ENCODE results near the gene AK9.

Gene AK9

DNA sequence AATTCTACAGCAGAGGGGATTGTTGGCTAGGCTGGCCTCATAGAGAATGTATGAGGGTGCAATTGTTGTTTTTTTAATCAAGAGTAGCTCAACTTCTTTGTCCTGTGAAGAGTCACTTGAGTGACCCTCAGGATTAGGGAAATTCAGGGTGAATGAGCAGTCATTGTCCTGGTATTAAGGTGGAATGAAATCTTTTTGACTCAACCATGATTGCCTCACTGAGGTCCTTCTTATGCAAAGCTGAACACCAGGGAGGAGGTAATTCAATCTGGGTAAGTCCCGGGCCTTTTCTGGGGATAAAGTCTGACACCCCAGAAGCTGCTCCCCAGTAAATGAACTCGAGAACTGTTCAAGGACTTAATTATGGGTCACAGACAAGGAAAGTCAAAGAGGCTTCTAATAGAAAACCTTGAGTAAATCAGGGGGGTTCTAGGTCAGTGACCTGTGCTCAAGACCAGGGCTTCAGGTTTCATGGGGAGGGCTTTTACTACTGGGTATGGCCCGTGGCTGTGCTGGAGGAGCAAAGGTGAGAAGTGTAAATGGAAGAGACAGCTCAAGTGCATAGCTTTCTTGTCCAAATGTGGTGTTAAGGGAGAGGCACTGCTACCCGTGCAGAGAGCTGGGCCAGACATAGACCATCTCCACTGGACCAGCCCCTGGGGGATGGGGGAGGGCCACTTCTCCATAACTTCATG lies 182.7 kb downstream of the AK9 start:
- Histone ChIP-seq H3K36me3 (ENCODE audit: control insufficient read depth, low read depth, low read length) (no peaks in the 10 kb centered on the region), H3K27me3 (ENCODE audit: control insufficient read depth, insufficient read depth, low read length) (no peaks in the 10 kb centered on the region), H3K9ac (ENCODE audit: low read length) (no peak overlapping the region), H3K4me3 (ENCODE audit: low read length) (no peak overlapping the region), H3K9me3 (ENCODE audit: control insufficient read depth, low read depth, low read length) (peaks cover 3% of the 10 kb centered on the region), H3K4me1 (ENCODE audit: control insufficient read depth, low read depth, low read length) (peaks cover 14% of the 10 kb centered on the region), H3K27ac (ENCODE audit: low read length) (peak overlapping the region; percentile 37)

- Histone ChIP-seq H3K27ac (ENCODE audit: low read length) (peak overlapping the region; percentile 37), H3K36me3 (ENCODE audit: control insufficient read depth, low read depth, low read length) (no peaks in the 10 kb centered on the region), H3K4me1 (ENCODE audit: control insufficient read depth, low read depth, low read length) (peaks cover 12% of the 10 kb centered on the region), H3K4me3 (ENCODE audit: low read length) (no peak overlapping the region), H3K9me3 (ENCODE audit: control insufficient read depth, low read depth, low read length) (peaks cover 3% of the 10 kb centered on the region), H3K27me3 (ENCODE audit: control insufficient read depth, insufficient read depth, low read length) (no peaks in the 10 kb centered on the region), H3K9ac (ENCODE audit: low read length) (no peak overlapping the region)
Measured at GRCh38 chr6:109507490-109508072, 183.4 kb downstream of the AK9 start.

- Histone ChIP-seq H3K4me3 (ENCODE audit: low read length) (no peak overlapping the region), H3K36me3 (ENCODE audit: control insufficient read depth, low read depth, low read length) (no peaks in the 10 kb centered on the region), H3K9ac (ENCODE audit: low read length) (no peak overlapping the region), H3K9me3 (ENCODE audit: control insufficient read depth, low read depth, low read length) (peaks cover 3% of the 10 kb centered on the region), H3K27me3 (ENCODE audit: control insufficient read depth, insufficient read depth, low read length) (no peaks in the 10 kb centered on the region), H3K4me1 (ENCODE audit: control insufficient read depth, low read depth, low read length) (peaks cover 12% of the 10 kb centered on the region), H3K27ac (ENCODE audit: low read length) (no peak overlapping the region)
Measured at GRCh38 chr6:109506841-109507240, 184.2 kb downstream of the AK9 start.

GRCh38 chr6:109506314-109506713 lies 184.7 kb downstream of the AK9 start:
- Histone ChIP-seq H3K9me3 (ENCODE audit: control insufficient read depth, low read depth, low read length) (peaks cover 3% of the 10 kb centered on the region), H3K4me3 (ENCODE audit: low read length) (no peak overlapping the region), H3K4me1 (ENCODE audit: control insufficient read depth, low read depth, low read length) (peaks cover 12% of the 10 kb centered on the region), H3K9ac (ENCODE audit: low read length) (no peak overlapping the region), H3K36me3 (ENCODE audit: control insufficient read depth, low read depth, low read length) (no peaks in the 10 kb centered on the region), H3K27ac (ENCODE audit: low read length) (no peak overlapping the region), H3K27me3 (ENCODE audit: control insufficient read depth, insufficient read depth, low read length) (no peaks in the 10 kb centered on the region)

- no peaks in the 10 kb centered on the region for H3K36me3 ChIP-seq (ENCODE audit: control insufficient read depth, low read depth, low read length)
- peaks cover 12% of the 10 kb centered on the region for H3K4me1 ChIP-seq (ENCODE audit: control insufficient read depth, low read depth, low read length)
- H3K27ac ChIP-seq (ENCODE audit: low read length): no peak overlapping the region
- no peaks in the 10 kb centered on the region for H3K9me3 ChIP-seq (ENCODE audit: control insufficient read depth, low read depth, low read length)
- H3K9ac ChIP-seq (ENCODE audit: low read length): no peak overlapping the region
- no peaks in the 10 kb centered on the region for H3K27me3 ChIP-seq (ENCODE audit: control insufficient read depth, insufficient read depth, low read length)
- no peak overlapping the region for H3K4me3 ChIP-seq (ENCODE audit: low read length)
Measured at GRCh38 chr6:109503327-109504224, 187.4 kb downstream of the AK9 start.

DNA sequence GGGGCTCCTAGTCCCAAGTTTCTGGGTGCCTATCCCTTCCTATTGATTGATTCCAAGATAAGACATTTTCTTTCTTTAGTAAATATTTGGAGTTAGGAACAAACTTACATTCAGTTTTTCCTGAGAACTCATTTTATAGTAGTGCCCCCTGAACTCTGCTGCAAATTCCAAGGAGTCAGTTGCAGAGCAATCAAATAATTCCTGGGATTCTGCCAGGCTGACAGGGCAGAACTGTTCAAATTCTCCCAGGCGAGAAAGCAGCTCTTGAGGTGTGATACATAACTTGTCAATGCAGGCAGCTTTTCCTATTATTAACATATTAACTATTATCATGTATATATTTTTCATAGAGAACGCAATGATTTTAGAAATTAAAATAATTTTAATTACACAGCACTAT lies 192.1 kb downstream of the AK9 start:
- H3K27me3 ChIP-seq (ENCODE audit: control insufficient read depth, insufficient read depth, low read length): no peaks in the 10 kb centered on the region
- no peak overlapping the region for H3K27ac ChIP-seq (ENCODE audit: low read length)
- H3K9ac ChIP-seq (ENCODE audit: low read length): no peak overlapping the region
- H3K9me3 ChIP-seq (ENCODE audit: control insufficient read depth, low read depth, low read length): no peaks in the 10 kb centered on the region
- H3K4me3 ChIP-seq (ENCODE audit: low read length): no peak overlapping the region
- peaks cover 21% of the 10 kb centered on the region for H3K4me1 ChIP-seq (ENCODE audit: control insufficient read depth, low read depth, low read length)
- H3K36me3 ChIP-seq (ENCODE audit: control insufficient read depth, low read depth, low read length): no peaks in the 10 kb centered on the region

- no peak overlapping the region for H3K9ac ChIP-seq (ENCODE audit: low read length)
- H3K9me3 ChIP-seq (ENCODE audit: control insufficient read depth, low read depth, low read length): no peaks in the 10 kb centered on the region
- H3K27ac ChIP-seq (ENCODE audit: low read length): no peak overlapping the region
- H3K36me3 ChIP-seq (ENCODE audit: control insufficient read depth, low read depth, low read length): no peaks in the 10 kb centered on the region
- H3K4me1 ChIP-seq (ENCODE audit: control insufficient read depth, low read depth, low read length): peaks cover 29% of the 10 kb centered on the region
- H3K27me3 ChIP-seq (ENCODE audit: control insufficient read depth, insufficient read depth, low read length): no peaks in the 10 kb centered on the region
- H3K4me3 ChIP-seq (ENCODE audit: low read length): no peak overlapping the region
Measured at GRCh38 chr6:109498052-109498451, 192.9 kb downstream of the AK9 start.

DNA sequence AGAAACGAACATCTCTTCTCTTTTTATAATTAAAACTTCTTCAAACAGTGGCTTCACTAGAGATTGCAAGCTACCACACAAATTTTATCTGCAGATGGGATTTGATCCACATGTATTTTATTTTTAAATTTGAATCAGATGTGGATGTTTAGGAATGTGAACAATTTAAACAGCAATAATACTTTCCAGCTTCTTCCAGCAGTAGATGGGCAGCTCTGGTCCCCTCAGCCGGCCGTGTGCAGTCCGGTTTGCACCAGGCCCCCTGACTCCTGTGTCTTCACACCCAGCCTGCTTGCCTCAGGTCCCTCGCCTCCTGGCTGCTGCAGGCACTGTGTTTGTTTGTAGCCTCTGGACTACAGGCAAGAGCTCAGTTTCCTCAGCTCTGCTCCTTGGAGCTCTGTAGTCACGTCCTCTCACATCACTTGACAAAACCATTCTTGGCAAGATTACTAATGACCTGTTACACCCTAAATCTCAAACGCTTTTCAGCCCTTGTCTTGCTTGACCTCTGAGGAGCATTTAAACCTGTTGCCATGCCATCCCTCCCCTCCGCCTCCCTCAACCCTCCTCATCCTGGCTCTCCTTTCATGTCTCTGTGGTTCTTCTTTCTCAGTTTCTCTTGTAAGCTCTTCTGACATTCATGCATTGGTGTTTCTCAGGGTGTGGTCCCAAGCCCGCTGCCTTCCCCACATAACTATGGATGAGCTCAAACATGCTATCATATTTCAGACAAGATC lies 194.8 kb downstream of the AK9 start:
- Histone ChIP-seq H3K27me3 (ENCODE audit: control insufficient read depth, insufficient read depth, low read length) (no peaks in the 10 kb centered on the region), H3K9ac (ENCODE audit: low read length) (no peak overlapping the region), H3K36me3 (ENCODE audit: control insufficient read depth, low read depth, low read length) (no peaks in the 10 kb centered on the region), H3K27ac (ENCODE audit: low read length) (no peak overlapping the region), H3K4me3 (ENCODE audit: low read length) (no peak overlapping the region), H3K9me3 (ENCODE audit: control insufficient read depth, low read depth, low read length) (no peaks in the 10 kb centered on the region), H3K4me1 (ENCODE audit: control insufficient read depth, low read depth, low read length) (peaks cover 39% of the 10 kb centered on the region)

GRCh38 chr6:109493865-109494264 lies 197.1 kb downstream of the AK9 start:
- H3K9ac ChIP-seq (ENCODE audit: low read length): no peak overlapping the region
- H3K4me3 ChIP-seq (ENCODE audit: low read length): no peak overlapping the region
- no peaks in the 10 kb centered on the region for H3K36me3 ChIP-seq (ENCODE audit: control insufficient read depth, low read depth, low read length)
- H3K4me1 ChIP-seq (ENCODE audit: control insufficient read depth, low read depth, low read length): peaks cover 46% of the 10 kb centered on the region
- no peaks in the 10 kb centered on the region for H3K9me3 ChIP-seq (ENCODE audit: control insufficient read depth, low read depth, low read length)
- no peak overlapping the region for H3K27ac ChIP-seq (ENCODE audit: low read length)
- H3K27me3 ChIP-seq (ENCODE audit: control insufficient read depth, insufficient read depth, low read length): no peaks in the 10 kb centered on the region

DNA sequence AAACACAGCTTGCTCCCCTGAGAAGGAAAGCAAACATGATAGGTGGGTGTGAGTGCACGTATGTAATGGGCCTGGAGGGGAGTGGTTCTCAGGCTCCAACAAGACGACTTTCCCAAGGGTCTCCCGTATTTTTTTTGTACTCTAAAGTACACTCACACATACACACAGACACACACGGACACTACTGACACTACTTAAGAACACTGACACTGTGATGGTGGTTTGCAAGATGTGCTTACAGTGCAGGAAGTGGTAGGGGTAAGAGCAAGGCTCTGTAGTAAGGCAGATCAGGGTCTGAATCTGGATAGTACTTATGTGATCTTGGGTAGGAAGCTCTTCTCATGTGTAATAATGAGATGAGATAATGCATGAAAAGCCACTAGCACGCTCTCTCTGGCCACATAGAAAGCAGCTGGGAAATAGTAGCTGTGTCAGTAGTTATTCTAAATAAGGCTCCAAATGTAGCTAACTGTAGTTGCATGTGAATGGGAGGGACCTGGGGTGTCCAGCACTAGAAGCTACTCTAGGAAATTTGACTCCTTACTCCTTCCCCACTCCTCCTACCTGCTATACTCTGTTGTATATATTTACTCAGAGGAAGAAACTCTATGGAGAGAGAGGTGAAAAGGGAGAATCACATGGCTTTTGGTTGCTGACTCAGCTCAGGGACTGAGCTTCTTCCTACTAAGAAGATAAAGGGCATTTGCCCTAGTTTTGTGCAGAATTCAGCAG lies 199.6 kb downstream of the AK9 start:
- no peaks in the 10 kb centered on the region for H3K27me3 ChIP-seq (ENCODE audit: control insufficient read depth, insufficient read depth, low read length)
- no peak overlapping the region for H3K4me3 ChIP-seq (ENCODE audit: low read length)
- H3K4me1 ChIP-seq (ENCODE audit: control insufficient read depth, low read depth, low read length): peaks cover 36% of the 10 kb centered on the region
- H3K36me3 ChIP-seq (ENCODE audit: control insufficient read depth, low read depth, low read length): no peaks in the 10 kb centered on the region
- H3K27ac ChIP-seq (ENCODE audit: low read length): no peak overlapping the region
- H3K9me3 ChIP-seq (ENCODE audit: control insufficient read depth, low read depth, low read length): no peaks in the 10 kb centered on the region
- no peak overlapping the region for H3K9ac ChIP-seq (ENCODE audit: low read length)

DNA sequence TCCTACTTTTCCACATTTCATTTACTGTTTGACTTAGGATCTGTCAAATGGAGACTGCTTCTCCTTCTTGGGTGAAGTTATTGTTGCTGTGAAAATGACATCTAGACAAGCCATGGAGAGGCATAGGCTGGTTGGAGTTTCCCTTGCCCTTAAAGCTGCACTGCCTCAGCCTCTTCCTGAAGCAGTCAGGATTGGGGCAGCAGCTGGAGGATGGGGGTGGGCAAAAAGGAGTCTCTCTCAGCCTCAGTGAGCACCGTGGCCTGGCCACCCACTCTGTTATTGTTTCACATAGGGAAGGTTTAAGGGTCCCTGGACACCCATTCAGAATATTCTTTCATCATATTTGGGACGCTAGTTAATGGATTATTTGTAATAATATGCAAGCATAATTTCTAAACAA lies 200.3 kb downstream of the AK9 start:
- Histone ChIP-seq H3K4me3 (ENCODE audit: low read length) (no peak overlapping the region), H3K27me3 (ENCODE audit: control insufficient read depth, insufficient read depth, low read length) (no peaks in the 10 kb centered on the region), H3K9ac (ENCODE audit: low read length) (no peak overlapping the region), H3K4me1 (ENCODE audit: control insufficient read depth, low read depth, low read length) (peaks cover 36% of the 10 kb centered on the region), H3K9me3 (ENCODE audit: control insufficient read depth, low read depth, low read length) (no peaks in the 10 kb centered on the region), H3K36me3 (ENCODE audit: control insufficient read depth, low read depth, low read length) (no peaks in the 10 kb centered on the region), H3K27ac (ENCODE audit: low read length) (no peak overlapping the region)
